ENCODE results near the gene DIDO1.

The DIDO1 gene

DNA sequence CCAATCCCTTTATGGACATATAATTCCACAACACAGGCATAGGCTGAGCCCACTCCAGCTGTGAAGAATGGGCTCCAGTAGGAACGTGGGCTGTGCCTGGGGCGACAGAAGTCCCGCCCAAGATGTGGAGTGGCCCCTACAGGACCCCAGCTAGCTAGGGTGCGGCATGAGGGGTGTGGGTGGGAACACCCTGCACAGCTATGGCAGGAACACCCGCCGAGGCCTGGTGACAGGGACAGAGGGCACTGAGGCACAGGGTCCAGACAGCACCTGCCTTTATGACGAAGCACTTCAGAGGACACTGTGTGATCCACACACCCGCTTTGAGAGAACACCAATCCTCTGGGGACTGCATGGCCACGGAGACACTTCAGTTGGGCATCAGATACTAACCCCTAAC is 36.4 kb downstream of the DIDO1 start:
- no peak for DNase-seq

GRCh38 chr20:62889411-62889810 is 36.9 kb downstream of the DIDO1 start:
- DNase-seq = no peak

DNA sequence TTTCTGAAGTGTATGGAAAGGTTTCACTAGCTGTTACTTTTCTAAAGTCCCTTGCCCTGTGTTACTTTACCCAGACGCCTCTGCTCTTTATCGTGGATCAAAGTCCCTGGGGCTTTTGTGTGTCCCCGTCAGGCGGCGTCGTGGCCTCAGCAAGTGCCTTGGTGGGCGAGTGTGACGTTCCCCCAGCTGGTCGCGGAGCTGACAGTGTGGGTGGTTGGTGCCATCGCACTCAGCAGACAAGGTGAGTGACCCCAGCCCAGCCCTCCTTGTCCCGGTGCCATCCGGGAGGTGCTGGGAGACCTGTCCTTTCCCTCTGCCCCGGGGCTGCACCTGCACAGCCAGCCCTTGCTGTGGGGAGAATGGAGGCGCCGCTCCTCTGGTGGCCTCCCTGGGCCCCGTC is 37.4 kb downstream of the DIDO1 start:
- no peak for DNase-seq

DNA sequence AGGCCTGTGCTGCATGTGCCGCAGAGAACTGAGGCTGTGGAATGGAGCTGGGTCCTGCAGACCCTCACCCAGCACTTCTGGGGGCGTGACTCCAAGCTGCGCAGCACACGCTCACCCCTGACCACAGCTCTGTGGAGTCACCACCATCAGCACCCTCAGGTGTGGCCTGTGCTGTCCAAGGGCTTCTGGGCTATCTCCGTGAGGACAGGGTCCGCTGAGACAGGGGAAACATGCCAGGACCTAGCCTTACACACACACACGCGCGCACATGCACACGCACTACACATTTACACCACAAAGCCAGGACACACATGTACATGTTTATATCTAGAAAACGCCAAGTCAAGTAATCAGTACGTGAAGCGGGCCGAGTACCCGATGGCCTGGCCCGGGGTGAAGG is 37.9 kb downstream of the DIDO1 start:
- no peak for DNase-seq

DNA sequence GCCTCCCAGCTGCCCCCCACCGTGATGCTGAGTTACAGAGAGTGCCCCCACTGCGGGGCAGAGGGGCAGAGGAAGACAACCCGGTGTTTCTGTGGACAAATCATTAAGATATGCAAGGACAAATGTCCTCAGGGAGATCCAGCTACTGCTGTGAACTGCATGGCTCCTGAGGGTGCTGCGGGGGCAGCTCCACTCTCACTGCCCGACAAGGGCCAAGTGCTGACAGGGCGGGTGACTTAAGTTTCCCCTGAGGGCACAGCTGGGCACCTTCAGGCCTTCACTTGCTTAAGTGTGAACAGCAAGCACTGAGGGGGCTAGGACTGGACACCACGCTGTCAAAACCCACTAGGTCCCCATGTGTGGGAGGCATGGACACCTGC is 38.5 kb downstream of the DIDO1 start:
- no peak for DNase-seq

DNA sequence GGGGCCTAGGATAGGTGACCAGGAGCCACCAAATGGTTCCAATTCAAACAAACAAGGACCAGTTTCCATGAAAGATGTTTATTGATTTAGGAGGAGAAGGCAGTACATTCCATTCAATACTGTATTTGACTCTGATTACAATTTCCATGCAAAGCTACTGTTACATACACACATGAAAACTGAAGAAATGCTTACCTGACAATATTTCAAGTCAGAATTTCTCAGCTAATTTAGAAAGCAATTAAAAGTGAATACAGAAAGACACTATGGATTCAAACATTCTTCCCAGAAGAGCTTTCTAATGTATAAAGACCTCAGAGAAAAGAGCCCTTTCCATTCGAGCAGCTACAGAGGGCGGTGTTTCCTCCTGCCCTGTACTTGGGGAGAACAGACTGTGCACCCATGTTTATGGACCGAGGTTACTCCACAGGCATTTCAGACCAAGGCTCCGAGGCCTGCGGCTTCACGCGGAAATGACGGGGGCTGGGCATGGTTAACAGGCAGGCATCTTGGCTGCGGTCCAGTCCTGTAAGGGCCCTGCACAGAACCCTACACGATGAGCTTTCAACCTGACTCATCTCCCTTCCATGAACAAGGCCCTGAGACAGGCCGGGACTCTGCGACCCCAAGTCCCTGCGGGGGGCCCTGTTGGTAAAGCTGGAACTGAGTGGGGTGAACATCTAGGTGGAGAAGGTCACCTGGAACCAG is 39.0 kb downstream of the DIDO1 start:
- DNase-seq = peak; percentile 29

DNA sequence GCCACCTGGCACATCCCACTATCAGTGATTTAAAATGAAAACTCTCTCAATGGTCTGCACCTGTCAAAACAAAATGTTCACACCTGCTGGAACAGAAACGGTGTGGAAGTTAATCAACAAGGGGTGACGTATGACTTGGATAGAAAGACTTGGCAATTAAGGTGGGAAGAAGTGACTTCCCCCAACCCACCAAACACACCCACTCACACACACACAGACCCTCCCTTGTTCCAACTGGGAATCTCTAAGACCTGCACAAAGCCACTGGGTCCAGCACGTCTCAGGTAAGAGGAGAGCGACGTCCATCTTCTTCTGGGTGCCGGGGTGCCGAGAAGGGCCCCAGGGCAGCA is 39.6 kb downstream of the DIDO1 start:
- DNase-seq = no peak

DNA sequence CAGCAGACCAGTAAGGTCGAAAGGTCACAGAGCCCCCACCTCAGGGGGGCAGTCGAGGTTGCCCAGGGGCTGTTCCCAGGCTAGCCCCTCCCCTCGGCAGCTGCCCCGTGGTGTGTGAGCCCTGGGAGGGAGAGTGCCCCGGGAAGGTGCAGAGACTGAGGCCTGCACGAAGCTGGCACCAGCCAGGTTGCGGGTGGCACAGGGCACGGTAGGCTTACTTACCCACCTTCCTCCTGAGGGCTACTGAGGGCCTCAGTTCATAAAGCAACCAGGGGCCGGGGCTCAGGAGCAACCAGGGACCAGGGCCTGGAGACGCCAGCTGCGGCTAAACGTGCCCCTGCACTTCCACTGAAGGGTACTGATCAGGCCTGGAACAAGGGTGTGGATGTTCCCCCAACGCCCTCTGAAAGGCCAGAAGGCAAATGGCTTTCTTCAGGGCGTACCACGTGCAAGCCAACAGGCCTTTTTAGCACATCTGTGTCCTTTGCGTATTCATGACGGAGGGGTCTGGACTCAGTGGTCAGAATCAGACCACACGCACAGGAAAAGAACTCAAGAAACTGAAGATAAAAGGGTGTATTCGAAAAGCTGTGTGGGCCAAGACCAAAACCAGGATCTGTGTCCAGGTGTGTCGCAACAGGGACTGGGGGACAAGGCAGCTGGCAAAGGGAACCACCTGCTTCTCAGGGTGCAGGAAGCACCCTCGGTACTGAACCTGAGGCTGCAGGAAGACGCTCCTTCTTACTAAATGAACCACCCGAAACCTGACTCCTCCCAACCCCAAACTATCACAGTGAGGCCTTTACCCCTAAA is 40.2 kb downstream of the DIDO1 start:
- DNase-seq = no peak

- DNase-seq = no peak
Measured at GRCh38 chr20:62885046-62885895, 41.0 kb downstream of the DIDO1 start.

DNA sequence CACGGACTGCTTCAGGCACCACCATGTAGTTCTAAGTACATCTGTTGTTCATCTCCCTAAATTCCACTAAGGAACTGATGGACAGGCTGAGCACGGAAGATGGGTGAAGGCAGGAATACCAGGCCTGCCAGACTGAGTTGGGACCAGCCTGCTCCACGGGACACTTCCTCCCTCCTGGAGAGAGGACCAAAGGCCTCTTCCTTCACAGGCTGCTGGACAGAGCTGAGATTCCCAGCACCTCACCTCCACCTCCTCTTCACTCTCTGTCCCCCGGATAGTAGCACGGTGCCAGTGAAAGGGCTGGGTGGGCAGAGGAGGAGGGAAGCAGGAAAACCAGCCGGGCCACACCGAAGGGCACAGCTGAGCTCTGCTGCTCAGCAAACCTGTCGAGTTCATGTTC is 41.7 kb downstream of the DIDO1 start:
- DNase-seq = no peak

- no peak for DNase-seq
Measured at GRCh38 chr20:62882426-62882825, 43.9 kb downstream of the DIDO1 start.

- DNase-seq = no peak
Measured at GRCh38 chr20:62881662-62882395, 44.5 kb downstream of the DIDO1 start.

DNA sequence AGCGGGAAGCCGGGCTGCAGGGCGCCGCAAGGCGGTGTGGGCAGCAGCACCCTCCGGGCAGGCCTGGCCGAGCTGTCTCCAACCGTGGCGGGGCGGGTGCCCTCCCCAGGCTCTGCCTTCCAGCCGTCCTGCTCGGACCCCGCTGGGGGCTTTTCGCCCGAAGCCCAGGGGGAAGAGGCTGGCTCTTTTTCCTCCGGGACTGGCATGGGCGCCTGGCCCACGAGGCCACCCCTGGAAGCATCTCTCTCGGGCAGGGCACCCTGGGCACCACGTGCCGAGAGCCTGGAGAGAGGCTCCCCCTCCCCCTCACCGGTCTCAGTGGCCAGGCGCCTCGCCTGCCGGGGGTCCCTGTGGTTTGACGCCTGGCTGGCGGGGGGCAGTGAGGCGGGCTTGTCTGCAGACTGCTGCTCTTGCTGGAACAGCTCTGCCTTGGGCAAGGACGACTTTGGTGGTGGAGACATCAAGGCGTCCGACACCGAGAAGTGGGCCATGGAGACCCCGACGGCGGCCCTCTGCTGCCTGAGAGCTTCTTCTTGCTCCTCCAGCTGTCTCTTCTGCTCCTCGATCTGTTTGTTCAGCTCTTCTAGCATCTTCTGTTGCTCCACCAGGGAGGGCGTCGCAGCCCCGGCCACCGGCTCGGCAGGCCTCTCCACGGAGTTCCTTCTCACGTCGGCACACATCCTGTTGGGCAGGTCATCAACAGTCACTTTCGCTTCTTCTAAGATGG is 45.2 kb downstream of the DIDO1 start:
- no peak for DNase-seq

DNA sequence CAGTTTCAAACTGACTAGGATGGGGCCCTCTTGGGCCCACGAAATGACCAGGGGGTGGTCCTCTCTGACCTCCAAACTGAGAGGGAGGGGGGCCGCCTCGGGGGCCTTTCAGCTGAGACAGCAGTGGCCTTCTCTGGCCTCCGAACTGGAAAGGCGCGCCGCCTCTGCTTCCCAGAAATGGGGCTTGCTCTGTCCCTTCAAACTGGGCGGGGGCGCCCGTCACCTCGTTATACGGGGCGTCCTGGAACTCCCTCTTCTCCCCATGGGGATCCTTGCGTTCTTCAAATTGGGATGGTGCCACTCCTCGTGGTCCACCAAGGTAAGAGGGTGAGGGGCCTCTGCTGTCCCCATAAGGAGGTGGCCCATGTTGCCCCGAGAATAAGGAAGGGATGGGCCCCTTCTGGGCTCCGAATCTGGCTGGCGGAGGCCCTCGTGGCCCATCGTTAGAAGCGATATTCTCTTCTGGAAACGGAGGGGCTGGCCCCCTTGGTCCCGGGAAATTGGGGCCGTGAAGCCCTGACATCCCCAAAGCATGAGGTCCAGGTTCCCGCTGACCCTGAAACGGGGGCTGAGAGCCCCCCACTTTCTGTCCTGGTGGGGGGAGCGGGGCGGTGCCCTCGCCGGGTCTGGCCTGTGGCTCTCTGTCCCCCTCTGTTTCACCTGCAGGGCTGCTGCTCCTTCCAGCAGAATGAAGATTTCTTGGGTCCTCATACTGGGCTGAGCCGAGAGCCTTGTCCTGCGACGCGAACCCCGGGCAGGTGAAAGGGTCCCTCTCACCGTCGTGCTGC is 46.0 kb downstream of the DIDO1 start:
- DNase-seq = no peak

GRCh38 chr20:62879275-62880146 is 46.8 kb downstream of the DIDO1 start:
- no peak for DNase-seq

GRCh38 chr20:62878244-62879038 is 47.9 kb downstream of the DIDO1 start:
- DNase-seq = no peak

- no peak for DNase-seq
Measured at GRCh38 chr20:62876902-62877816, 49.1 kb downstream of the DIDO1 start.

GRCh38 chr20:62876501-62876901 is 49.8 kb downstream of the DIDO1 start:
- no peak for DNase-seq

Data from activated CD4-positive, alpha-beta T cell treated with anti-CD3 and anti-CD28 coated beads, Interleukin-10, Interleukin-2, amounts not matched to agents 100 ng/mL and 50 ng/mL, durations not matched to agents 16 hours and 8 hours (primary cell).